Right lobe of liver (tissue), 6 donors: ENCODE results near the gene MRPS17. TPM values are rescaled to one million over a fixed set of nuclear protein-coding genes. Genes with fewer than 3 reads are reported as not detected.

Experiments used
- ATAC-seq, 4 donors: fragments of 200-7000 bp; cut with Tn5 transposase; one replicate each; pipeline ENCODE4 v1.9.1; 2020; ENCODE audit warnings: mild to moderate bottlenecking in 4 of 4, moderate library complexity in 4 of 4
- DNase-seq, 3 donors: peaks; one replicate each; pipeline ENCODE4 v3.0.0-alpha.2; 2020
- H3K27ac ChIP-seq, 3 donors: fragments of 200-600 bp; one replicate each; pipeline ENCODE4 v1.8.0; 2022
- H3K27me3 ChIP-seq, 2 donors: fragments of 200-600 bp; one replicate each; pipeline ENCODE4 v1.8.0; 2022
- H3K36me3 ChIP-seq, 4 donors: fragments of 200-600 bp; sonication (generic) in 1 of 4; one replicate each; pipeline versions ENCODE4 v1.5.1 to v1.8.0; 2017 to 2022; ENCODE audit warnings: control low read depth in 1 of 4
- H3K4me1 ChIP-seq, 4 donors: fragments of 200-600 bp; sonication (generic) in 1 of 4; one replicate each; pipeline versions ENCODE4 v1.5.1 to v1.8.0; 2017 to 2022; ENCODE audit warnings: control low read depth in 1 of 4
- H3K4me3 ChIP-seq, 3 donors: fragments of 200-600 bp; one replicate each; pipeline ENCODE4 v1.8.0; 2022
- H3K9me3 ChIP-seq, 4 donors: fragments of 200-600 bp; sonication (generic) in 1 of 4; one replicate each; pipeline versions ENCODE4 v1.5.1 to v1.8.0; 2017 to 2022; ENCODE audit warnings: control low read depth in 1 of 4
- POLR2A ChIP-seq: fragments of 450-650 bp; IDR thresholded peaks from one replicate; pipeline ENCODE4 v1.6.1; 2017; ENCODE audit warnings: antibody characterized with exemption, mild to moderate bottlenecking
- WGBS: methylation state at CpG from one replicate; pipeline ENCODE4 v1.1.6; 2018; ENCODE audit warnings: low coverage, low lambda C conversion rate; ENCODE audit not compliant: insufficient coverage; ENCODE audit errors: missing lambda C conversion rate; 5-methylcytosine and 5-hydroxymethylcytosine counted together
- intact Hi-C, 2 donors: fragments of 100-400 bp; cut with DNase I; formaldehyde crosslinking; loops; one replicate each; pipeline versions ENCODE4 v1.11.2 to v1.14.1; 2022
- total RNA-seq, 6 experiments: library from RNA; depleted of rRNA in 2 of 6; stranded (reverse); fragments of >200 nt in 2 of 6; fragmentation: NEBNext Ultra II Directional in 3 of 6; extraction: Animal tissue kit (Norgen Biotek cat#: 25700) in 3 of 6; gene quantifications; one replicate each; pipeline versions ENCODE4 v1.1.0 to v1.2.4, GENCODE V29; 2016 to 2023
- TF ChIP-seq, protein P1 (sequence below), 4 donors: fragments of 200-600 bp in 3 of 4; fragments of 450-650 bp in 1 of 4; IDR thresholded peaks; one replicate each; pipeline versions ENCODE4 v1.5.1 to v1.8.0; 2016 to 2022; ENCODE audit warnings: antibody characterized with exemption in 4 of 4, mild to moderate bottlenecking in 2 of 4
- donor health status: DM: no; HTN: yes; CAD: no.
- donor health status: DM: no; HTN: no; CAD: no.
- donor health status: DM: no; HTN: no; CAD: no.
- donor health status: DM: no; HTN: yes; CAD: no.
- donor health status: DM: no; HTN: yes; CAD: no.

Gene MRPS17
- total RNA-seq, 6 experiments from 2014 or later, result 8.1 to 21.7 (median 9.8) TPM

DNA sequence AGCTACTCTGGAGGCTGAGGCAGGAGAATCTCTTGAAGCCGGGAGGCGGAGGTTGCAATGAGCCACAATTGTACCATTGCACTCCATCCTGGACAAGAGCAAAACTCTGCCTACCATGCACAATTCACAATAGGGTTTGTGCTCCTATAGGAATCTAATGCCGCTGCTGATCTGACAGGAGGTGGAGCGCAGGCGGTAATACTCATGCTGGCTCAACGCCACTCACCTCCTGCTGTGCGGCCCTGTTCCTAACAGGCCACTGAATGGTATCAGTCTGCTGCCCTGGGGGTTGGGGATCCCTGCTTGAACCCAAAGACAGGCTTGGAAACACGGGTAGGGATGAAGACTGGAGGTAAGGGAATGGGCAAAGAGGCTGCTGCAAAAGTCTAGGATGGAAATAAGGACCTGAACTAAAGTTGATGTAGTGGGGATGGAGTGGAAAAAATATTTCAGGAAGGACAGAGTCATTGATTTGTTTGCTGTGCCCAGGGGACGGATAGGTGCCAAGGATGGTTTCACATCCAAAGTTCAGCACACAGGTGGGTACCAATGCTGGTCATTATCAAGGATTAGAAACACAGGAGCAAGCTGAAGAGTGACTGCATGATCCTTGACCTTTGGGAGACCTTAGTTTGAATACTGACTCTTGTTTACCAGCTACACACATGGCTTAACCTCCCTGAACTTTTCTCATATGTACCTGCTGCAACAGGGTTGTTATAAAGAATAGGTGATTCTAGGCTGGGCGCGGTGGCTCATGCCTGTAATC is 2.2 kb downstream of the MRPS17 start:
- H3K4me1 ChIP-seq, result peaks cover 0 to 29% (median 0%) of the 10 kb centered on the region in 4 donors
- no peaks in the 10 kb centered on the region for H3K9me3 ChIP-seq
- H3K36me3 ChIP-seq, result no peaks in the 10 kb centered on the region
- 57% methylated on average over 9 of the region's 11 CpGs for WGBS
- H3K27ac ChIP-seq, result peak overlapping the region in 1 of 3 donors; percentile 75
- TF ChIP-seq POLR2A, result no peak
- TF ChIP-seq, protein P1, sequence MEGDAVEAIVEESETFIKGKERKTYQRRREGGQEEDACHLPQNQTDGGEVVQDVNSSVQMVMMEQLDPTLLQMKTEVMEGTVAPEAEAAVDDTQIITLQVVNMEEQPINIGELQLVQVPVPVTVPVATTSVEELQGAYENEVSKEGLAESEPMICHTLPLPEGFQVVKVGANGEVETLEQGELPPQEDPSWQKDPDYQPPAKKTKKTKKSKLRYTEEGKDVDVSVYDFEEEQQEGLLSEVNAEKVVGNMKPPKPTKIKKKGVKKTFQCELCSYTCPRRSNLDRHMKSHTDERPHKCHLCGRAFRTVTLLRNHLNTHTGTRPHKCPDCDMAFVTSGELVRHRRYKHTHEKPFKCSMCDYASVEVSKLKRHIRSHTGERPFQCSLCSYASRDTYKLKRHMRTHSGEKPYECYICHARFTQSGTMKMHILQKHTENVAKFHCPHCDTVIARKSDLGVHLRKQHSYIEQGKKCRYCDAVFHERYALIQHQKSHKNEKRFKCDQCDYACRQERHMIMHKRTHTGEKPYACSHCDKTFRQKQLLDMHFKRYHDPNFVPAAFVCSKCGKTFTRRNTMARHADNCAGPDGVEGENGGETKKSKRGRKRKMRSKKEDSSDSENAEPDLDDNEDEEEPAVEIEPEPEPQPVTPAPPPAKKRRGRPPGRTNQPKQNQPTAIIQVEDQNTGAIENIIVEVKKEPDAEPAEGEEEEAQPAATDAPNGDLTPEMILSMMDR (IDR thresholded peaks at IDR 0.05), result no peak
- ATAC-seq (peak; percentile 17 to 79 (median 50)), DNase-seq (peak in 2 of 3 donors; percentile 53 to 65)
- H3K27me3 ChIP-seq, result no peaks in the 10 kb centered on the region
- intact Hi-C loops, result no loop called here
- no peak overlapping the region for H3K4me3 ChIP-seq

DNA sequence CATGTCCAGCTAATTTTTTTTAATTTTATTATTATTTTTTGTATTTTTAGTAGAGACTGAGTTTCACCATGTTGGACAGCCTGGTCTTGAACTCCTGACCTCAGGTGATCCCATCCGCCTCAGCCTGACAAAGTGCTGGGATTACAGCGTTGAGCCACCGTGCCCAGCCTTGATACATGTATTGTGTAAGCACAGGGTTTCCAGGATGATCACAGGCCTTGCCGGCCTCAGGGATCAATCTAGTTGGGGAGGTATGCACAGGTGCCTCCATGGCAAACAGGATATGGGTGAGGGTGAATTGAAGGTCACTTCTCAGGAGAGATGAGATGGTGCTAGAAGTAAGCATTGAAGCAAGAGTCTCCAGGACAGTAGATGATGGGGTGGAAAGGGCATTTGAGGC is 5.5 kb downstream of the MRPS17 start:
- intact Hi-C loops, result no loop called here

DNA sequence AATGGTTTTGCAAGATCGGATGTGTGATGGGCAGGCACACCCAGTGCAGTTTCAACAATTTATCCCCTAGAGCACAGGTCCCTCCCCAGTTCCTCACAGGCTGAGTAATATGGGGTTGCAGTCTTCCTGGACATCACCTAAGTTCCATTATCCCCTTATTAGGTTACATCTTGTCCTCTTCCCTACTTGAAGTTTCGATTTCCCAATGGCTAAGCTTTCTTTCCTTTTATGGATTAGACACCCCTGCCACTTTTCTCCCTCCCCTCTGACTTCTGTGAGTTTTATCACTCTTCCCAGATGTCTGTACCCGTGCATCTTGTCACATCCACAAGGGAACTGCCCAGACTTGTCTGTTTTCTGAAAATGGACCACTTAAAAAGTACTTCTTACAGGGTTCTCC is 10.3 kb downstream of the MRPS17 start:
- no peaks in the 10 kb centered on the region for H3K9me3 ChIP-seq
- intact Hi-C loops, result no loop called here
- H3K4me1 ChIP-seq, result peaks cover 0 to 25% (median 3%) of the 10 kb centered on the region in 4 donors
- no peak for DNase-seq
- H3K27ac ChIP-seq, result no peak overlapping the region
- H3K27me3 ChIP-seq, result no peaks in the 10 kb centered on the region
- ATAC-seq, result no peak
- no peak for TF ChIP-seq POLR2A
- TF ChIP-seq, protein P1 (IDR thresholded peaks at IDR 0.05), result no peak
- WGBS, result 74% methylated on average over 2 of the region's 3 CpGs
- H3K4me3 ChIP-seq, result no peak overlapping the region
- H3K36me3 ChIP-seq, result no peaks in the 10 kb centered on the region

More for the DNA sequence above, 5.5 kb downstream of the MRPS17 start:
- Histone ChIP-seq H3K36me3 (no peaks in the 10 kb centered on the region), H3K9me3 (no peaks in the 10 kb centered on the region), H3K27ac (no peak overlapping the region), H3K4me3 (no peak overlapping the region), H3K27me3 (no peaks in the 10 kb centered on the region), H3K4me1 (peaks cover 0 to 29% (median 0%) of the 10 kb centered on the region in 4 donors)
- ATAC-seq, result no peak
- no peak for TF ChIP-seq POLR2A
- TF ChIP-seq, protein P1 (IDR thresholded peaks at IDR 0.05), result no peak
- 61% methylated on average over 4 of the region's 4 CpGs for WGBS
- DNase-seq, result no peak

DNA sequence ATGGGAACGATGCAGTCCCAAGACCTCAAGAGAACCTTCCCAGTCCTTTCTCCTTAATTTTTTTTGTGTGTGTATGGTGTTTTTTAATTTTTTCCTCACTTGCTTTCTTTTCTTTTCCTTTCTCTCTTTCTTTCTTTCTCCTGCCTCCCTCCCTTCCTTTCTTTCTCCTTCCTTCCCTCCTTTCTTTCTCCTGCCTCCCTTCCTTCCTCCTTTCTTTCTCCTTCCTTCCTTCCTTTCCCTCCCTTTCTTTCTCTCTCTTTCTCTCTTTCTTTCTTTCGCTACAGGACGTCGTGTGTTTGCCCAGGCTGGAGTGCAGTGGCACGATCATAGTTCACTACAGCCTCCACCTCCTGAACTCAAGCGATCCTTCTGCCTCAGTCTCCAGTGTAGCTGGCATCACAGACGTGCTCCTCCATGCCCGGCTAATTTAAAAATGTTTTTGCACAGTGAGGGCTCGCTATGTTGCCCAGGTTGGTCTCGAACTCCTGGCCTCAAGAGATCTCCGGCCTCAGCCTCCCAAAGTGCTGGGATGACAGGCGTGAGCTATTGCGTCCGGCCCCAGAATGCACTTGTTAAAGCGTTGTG is 12.0 kb downstream of the MRPS17 start:
- WGBS, result 76% methylated on average over 13 of the region's 15 CpGs
- Histone ChIP-seq H3K4me3 (peak overlapping the region; percentile 30 to 74 (median 39)), H3K9me3 (no peaks in the 10 kb centered on the region), H3K36me3 (no peaks in the 10 kb centered on the region), H3K27ac (peak overlapping the region; percentile 69 to 90 (median 82)), H3K4me1 (peaks cover 0 to 27% (median 3%) of the 10 kb centered on the region in 4 donors), H3K27me3 (no peaks in the 10 kb centered on the region)
- peak in 1 of 3 donors; percentile 47 for DNase-seq
- TF ChIP-seq, protein P1 (IDR thresholded peaks at IDR 0.05), result no peak
- no peak for TF ChIP-seq POLR2A
- no peak for ATAC-seq
- intact Hi-C loops, result no loop called here
